BJ (cell line): ENCODE results near the gene IL11. TPM values are rescaled to one million over a fixed set of nuclear protein-coding genes. Genes with fewer than 3 reads are reported as not detected.

Experiments used
- CTCF ChIA-PET: fragments of 350-600 bp; formaldehyde crosslinking; extraction: SDS; loops from one replicate; lab custom pipeline; 2021; ENCODE audit warnings: antibody characterized with exemption, inconsistent platforms; lab: Yijun Ruan, JAX
- POLR2A ChIA-PET: fragments of 300-600 bp; sonication (Branson Sonifier 250); formaldehyde crosslinking; extraction: SDS; loops from one replicate; lab custom pipeline; 2021; ENCODE audit warnings: antibody characterized with exemption; lab: Charles Lee
- DNase-seq: peaks from one replicate; pipeline ENCODE4 v3.0.0-alpha.2; 2011; ENCODE audit warnings: low read depth
- H3K27me3 ChIP-seq: 2 replicates; pipeline ENCODE4 v1.6.0; 2011; ENCODE audit warnings: low read length; ENCODE audit not compliant: control insufficient read depth, insufficient read depth
- H3K36me3 ChIP-seq: 2 replicates; pipeline ENCODE4 v1.5.1; 2011; ENCODE audit warnings: low read length; ENCODE audit not compliant: control insufficient read depth, insufficient read depth
- H3K4me3 ChIP-seq: 2 replicates; pipeline ENCODE4 v1.5.1; 2011; ENCODE audit warnings: low read depth, mild to moderate bottlenecking, control low read depth, low read length
- polyA plus RNA-seq: library from polyadenylated mRNA; depleted of rRNA; stranded (reverse); fragments of >200 nt; gene quantifications from 2 replicates; pipeline ENCODE4 v1.2.3, GENCODE V29; 2011
- TF ChIP-seq, protein P1 (sequence below): IDR thresholded peaks from 2 replicates; pipeline ENCODE4 v1.5.1; 2011; ENCODE audit warnings: low read depth, mild to moderate bottlenecking, control low read depth, inconsistent platforms, low read length, moderate library complexity; ENCODE audit not compliant: insufficient read depth

The IL11 gene
- polyA plus RNA-seq, 1 experiment, result 16.4 TPM

DNA sequence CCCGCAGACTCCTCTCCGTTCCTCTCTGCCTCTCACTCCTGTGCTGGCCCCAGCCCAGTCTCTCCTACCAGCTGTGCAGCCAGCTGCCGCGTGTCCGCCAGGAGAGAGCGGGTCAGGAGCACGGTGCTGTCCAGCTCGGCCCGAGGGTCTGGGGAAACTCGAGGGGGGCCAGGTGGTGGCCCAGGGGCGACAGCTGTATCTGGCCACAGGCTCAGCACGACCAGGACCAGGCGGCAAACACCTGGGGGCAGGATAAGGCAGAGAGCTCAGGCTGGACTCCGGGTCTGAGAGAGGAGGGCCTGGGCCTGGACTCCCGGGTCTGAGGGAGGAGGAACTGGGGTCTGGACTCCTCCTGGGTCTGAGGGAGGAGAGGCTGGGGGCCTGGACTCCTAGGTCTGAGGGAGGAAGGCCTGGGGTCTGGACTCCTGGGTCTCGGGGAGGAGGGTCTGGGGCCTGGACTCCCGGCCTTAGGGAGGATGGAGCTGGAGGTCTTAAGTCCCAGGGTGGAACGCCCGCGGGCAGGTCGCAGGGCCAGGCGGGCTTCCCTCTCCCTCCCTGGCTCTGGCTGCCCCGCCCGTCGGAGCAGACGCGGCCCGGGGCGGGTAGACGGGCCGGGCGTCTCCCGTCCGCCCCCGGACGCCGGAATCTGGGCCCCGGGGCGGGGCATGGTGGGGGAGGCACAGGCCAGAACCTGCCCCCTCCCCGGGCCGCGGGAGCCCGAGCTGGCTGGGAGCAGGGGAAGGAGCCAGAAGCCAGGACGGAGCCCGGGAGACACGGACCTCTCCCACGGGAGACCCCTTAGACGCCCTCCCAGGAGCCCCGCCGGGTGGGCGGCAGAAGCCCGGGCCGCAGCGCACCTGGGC is 1.3 kb downstream of the IL11 start:
- ChIA-PET CTCF (interaction anchor here (0.6 to 2.5 kb wide), 4 partner anchors 14 to 237 kb away, joined by 3 to 15 read pairs (median 4); partner anchors contain the start of gene COX6B2), POLR2A (interaction anchor here (0.6 to 1.8 kb wide), 2 partner anchors 30 to 36 kb away, joined by 4 to 6 read pairs; partner anchors contain the start of gene KMT5C)
- H3K27me3 ChIP-seq, result no peaks in the 10 kb centered on the region
- H3K36me3 ChIP-seq, result no peaks in the 10 kb centered on the region; the same call in 1 of the 2 replicates
- TF ChIP-seq, protein P1, sequence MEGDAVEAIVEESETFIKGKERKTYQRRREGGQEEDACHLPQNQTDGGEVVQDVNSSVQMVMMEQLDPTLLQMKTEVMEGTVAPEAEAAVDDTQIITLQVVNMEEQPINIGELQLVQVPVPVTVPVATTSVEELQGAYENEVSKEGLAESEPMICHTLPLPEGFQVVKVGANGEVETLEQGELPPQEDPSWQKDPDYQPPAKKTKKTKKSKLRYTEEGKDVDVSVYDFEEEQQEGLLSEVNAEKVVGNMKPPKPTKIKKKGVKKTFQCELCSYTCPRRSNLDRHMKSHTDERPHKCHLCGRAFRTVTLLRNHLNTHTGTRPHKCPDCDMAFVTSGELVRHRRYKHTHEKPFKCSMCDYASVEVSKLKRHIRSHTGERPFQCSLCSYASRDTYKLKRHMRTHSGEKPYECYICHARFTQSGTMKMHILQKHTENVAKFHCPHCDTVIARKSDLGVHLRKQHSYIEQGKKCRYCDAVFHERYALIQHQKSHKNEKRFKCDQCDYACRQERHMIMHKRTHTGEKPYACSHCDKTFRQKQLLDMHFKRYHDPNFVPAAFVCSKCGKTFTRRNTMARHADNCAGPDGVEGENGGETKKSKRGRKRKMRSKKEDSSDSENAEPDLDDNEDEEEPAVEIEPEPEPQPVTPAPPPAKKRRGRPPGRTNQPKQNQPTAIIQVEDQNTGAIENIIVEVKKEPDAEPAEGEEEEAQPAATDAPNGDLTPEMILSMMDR, result no peak
- peak overlapping the region; percentile 73 for H3K4me3 ChIP-seq
- no peak for DNase-seq

DNA sequence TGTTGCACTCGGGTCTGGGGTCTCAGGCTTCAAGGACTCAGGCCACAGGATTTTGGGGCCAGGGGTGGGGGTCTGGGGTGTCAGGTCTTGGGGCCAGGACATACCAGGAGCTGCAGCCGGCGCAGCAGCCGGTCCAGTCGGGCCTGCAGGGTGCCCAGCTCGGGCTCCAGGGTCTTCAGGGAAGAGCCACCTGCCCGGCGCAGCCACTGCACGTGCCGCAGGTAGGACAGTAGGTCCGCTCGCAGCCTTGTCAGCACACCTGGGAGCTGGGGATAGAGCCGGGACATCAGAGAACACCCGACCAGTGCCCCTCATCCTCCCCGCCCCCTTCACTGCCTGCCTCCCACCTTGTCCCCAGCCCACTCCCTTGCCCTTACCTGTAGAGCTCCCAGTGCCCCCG is 2.2 kb downstream of the IL11 start:
- no peaks in the 10 kb centered on the region for H3K27me3 ChIP-seq
- H3K36me3 ChIP-seq, result no peaks in the 10 kb centered on the region; the same call in 1 of the 2 replicates
- no peak for DNase-seq
- ChIA-PET CTCF (interaction anchor here (1.4 to 2.5 kb wide), 3 partner anchors 13 to 76 kb away, joined by 3 to 15 read pairs (median 5); partner anchors contain the start of gene COX6B2), POLR2A (no interaction called here)
- TF ChIP-seq, protein P1, result no peak
- peak overlapping the region; percentile 73 for H3K4me3 ChIP-seq

DNA sequence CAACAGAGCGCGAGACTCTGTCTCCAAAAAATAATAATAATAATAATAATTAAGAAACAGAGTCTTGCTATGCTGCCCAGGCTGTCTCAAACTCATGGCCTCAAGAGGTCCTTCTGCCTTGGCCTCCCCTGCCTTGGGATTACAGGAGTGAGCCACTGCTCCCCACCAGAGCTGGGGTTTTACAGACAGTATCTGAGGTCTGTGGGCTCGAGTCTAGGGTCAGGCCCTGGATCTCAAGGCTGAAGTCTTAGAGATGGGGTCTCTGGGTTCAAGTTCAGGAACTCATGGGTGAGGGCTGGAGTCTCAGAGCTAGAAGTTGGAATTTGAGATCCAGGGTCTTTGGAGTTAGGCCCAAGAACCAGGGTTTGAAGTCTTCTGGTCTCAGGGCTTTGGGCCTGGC is 3.5 kb downstream of the IL11 start:
- Histone ChIP-seq H3K4me3 (no peak overlapping the region), H3K36me3 (no peaks in the 10 kb centered on the region; the same call in 1 of the 2 replicates), H3K27me3 (no peaks in the 10 kb centered on the region)
- POLR2A ChIA-PET, result interaction anchor here (1.1 kb wide), 1 partner anchor 27 kb away, joined by 3 read pairs; the partner anchor contains the start of gene KMT5C
- no peak for DNase-seq
- CTCF ChIA-PET, result no interaction called here
- TF ChIP-seq, protein P1, result no peak

DNA sequence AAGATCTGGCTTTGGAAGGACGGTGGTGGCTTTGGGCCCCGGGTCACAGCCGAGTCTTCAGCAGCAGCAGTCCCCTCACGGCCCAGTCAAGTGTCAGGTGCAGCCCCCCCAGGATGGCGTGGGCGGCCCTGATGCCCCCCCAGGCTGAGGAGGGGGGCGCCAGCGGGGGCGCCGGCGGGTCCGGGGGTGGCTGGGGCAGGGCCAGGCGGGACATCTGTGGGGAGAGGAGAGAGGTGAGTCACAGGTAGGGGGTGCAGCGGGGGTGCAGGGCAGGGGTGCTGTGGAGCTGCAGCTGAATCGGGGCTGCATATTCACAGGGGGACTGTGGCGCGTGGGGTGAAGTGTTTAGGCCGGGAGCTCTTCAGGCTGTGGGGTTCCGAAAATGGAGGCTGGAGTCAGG is 4.3 kb downstream of the IL11 start:
- H3K27me3 ChIP-seq, result no peaks in the 10 kb centered on the region
- TF ChIP-seq, protein P1, result no peak
- ChIA-PET POLR2A (interaction anchor here (1.1 kb wide), 1 partner anchor 26 kb away, joined by 3 read pairs; the partner anchor contains the start of gene KMT5C), CTCF (no interaction called here)
- no peak overlapping the region for H3K4me3 ChIP-seq
- H3K36me3 ChIP-seq, result no peaks in the 10 kb centered on the region; the same call in 1 of the 2 replicates
- DNase-seq, result no peak

DNA sequence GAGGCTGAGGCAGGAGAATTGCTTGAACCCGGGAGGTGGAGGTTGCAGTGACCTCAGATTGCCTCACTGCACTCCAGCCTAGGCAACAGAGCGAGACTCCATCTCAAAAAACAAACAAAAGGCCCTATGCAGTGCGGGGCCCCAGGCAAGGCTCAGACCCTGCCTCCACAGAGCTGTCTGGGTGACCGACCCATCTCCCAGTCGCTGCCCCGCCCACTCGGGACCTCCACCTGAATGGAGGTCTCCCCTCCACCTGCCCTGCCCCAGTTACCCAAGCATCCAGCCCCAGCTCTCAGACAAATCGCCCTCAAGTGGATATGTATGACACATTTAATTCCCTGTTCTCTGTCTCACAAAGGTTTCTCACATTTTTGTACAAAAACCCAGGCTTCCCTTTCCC is 5.0 kb downstream of the IL11 start:
- Histone ChIP-seq H3K36me3 (no peaks in the 10 kb centered on the region; the same call in 1 of the 2 replicates), H3K4me3 (no peak overlapping the region), H3K27me3 (no peaks in the 10 kb centered on the region)
- DNase-seq, result no peak
- POLR2A ChIA-PET, result no interaction called here
- CTCF ChIA-PET, result interaction anchor here (1.2 kb wide), 1 partner anchor 21 kb away, joined by 3 read pairs; no protein-coding TSS in a partner anchor
- TF ChIP-seq, protein P1, result no peak
